Measurements from ENCODE around the gene NDUFA11.

NDUFA11 gene

DNA sequence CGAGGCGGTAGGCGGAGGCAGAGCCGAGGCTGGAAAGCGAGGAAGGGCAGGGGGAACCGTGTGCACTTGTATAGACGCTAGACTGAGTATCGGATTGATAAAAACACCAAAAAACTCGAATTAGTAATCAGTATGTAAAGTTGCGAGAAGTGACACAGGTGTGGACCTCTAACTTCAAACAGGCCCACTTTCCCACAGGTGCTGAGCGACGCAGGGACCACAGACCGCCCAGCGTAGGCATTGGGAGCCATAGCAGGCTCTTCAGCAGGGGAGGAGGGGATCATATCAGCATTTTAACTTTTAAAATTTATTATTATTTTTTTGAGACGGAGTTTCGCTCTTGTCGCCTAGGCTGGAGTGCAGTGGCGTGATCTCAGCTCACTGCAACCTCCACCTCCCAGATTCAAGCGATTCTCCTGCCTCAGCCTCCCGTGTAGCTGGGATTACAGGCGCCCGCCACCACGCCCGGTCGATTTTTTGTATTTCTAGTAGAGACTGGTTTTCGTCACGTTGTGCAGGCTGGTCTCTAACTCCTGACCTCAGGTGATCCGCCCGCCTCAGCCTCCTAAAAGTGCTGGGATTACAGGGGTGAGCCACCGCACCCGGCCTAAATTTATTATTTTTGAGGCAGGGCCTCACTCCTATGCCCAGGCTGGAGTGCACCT, 1.7 kb upstream of the NDUFA11 start:
- DNase-seq: no peak

- peak; percentile 100 for DNase-seq
Observed at GRCh38 chr19:5904352-5905113, 943 bp upstream of the NDUFA11 start, which contains the start of gene VMAC. VMAC (plus strand) TSS chr19:5904872; CDS start chr19:5904891, 19 bp downstream.

DNA sequence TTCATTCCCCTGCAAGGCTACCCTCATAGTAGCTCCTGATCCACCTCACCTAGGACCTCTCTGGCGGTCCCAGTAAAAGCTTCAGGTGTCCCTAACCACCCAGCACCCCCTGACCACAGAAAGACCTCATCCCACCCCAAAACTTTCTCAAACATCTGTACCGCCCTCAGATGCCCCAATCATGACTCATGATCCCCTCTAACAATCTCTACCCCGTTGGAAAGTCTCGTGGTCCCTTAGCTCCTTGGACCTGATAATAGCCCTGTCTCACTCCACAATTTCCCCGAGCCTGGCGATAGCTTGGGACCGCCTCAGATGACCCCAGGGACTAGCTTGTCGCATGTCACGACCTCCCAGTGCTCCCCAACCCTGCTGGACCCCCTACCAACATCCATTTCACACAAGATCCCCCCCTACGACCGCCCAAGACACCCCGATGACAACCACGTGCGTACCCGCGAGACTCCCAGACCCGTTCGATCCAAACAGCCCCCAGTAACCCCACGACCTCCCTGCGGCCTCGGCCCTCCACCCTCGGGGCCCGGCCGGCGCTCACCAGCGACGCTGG, 450 bp downstream of the NDUFA11 start:
- DNase-seq: peak in 1 of 2 donors; percentile 15

DNA sequence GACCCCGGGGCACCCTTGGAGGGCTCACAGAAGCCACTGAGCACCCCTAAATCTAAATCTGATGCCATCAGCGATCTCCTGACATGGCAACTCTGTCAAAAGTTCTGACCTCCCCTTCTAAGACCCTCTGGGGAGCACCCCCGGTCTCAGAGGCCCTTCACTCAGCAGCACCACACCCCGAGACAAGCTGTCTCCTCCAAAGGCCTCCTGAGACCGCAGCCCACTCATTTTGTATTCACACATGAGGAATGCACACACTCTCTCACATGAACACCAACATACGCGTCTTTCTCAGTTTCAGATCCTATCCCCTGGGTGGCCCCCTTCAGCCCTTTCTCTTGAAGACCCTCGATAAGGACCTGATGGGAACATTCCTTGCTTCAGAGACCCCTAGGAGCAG, 2.6 kb downstream of the NDUFA11 start:
- no peak for DNase-seq

- DNase-seq: no peak
Observed at GRCh38 chr19:5899728-5900526, 3.7 kb downstream of the NDUFA11 start.

GRCh38 chr19:5897189-5897969, 6.2 kb downstream of the NDUFA11 start:
- DNase-seq: no peak

DNA sequence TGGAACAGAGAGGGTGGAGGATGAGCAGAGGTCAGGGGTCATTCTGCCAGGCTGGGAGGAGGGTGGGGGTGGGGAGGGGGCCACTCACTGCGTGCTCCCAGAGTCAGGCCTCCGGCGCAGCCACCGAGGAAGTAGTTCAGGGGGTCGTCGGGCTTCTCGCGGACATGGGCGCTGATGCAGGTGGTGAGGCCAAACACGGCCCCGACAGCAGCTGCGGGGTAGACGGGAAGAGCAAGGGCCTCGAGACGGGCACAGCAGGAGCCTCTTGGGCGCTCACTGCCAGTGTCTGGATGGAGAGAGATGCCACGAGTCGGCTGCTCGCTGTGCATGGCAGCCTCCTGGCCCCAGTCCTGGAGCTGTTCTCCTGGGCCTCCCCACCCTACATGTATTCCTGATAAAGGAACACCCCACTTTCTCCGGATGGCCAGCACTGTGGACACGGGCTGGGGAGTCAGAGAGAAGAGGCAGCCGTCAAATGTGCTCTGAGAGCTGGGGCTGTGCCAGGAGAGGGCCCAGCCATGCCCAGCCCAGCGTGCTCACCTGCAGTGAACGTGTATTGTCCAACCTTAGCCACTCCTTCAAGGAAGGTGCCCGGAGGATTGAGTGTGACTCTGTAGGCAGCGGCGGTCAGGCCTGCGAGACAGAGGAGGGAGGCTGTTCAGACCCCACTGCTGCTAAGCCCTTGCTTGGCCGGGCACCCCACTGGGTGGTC, 7.1 kb downstream of the NDUFA11 start:
- no peak for DNase-seq

- DNase-seq: no peak
Observed at GRCh38 chr19:5895890-5896289, 7.7 kb downstream of the NDUFA11 start.

GRCh38 chr19:5895409-5895808, 8.2 kb downstream of the NDUFA11 start:
- DNase-seq: no peak

- no peak for DNase-seq
Observed at GRCh38 chr19:5894704-5895349, 8.8 kb downstream of the NDUFA11 start.

DNA sequence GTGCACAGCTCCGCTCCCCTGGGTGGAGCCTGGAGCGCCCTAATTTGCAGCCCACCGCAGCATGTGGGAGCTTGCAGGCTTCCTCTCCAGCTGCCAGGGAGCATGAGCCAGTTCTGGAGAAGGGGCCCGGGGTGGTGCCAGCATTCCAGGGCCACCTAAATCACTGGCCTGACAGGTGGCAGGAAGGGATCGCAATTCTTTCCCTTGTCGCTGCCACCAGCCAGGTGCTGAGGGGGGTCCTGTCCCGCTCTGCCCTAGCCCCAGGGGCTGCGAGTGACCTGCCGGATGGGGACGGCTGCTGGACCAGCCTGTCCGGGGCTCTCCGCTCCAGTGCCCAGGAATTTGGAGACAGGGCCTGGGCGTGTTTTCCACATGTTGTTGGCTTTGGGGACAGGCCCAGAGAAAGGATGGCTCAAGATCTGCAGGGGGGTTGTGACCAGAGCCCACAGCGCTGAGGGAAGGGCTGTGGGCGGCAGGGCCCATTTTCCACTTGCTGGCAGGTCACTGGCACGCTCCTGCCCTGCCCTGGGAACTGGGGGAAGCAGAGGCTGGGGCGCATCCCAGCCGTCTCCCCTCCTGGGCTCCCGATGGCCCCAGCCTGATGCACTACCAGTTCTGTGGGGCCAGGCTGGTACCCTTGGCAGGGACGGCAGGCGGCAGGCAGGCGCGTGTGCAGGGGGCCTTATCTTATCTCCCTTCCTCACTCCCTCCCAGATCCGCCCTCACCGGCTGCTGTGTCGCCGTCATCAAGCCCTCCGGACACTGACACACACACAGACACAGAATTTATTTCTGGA, 9.5 kb downstream of the NDUFA11 start:
- no peak for DNase-seq

DNA sequence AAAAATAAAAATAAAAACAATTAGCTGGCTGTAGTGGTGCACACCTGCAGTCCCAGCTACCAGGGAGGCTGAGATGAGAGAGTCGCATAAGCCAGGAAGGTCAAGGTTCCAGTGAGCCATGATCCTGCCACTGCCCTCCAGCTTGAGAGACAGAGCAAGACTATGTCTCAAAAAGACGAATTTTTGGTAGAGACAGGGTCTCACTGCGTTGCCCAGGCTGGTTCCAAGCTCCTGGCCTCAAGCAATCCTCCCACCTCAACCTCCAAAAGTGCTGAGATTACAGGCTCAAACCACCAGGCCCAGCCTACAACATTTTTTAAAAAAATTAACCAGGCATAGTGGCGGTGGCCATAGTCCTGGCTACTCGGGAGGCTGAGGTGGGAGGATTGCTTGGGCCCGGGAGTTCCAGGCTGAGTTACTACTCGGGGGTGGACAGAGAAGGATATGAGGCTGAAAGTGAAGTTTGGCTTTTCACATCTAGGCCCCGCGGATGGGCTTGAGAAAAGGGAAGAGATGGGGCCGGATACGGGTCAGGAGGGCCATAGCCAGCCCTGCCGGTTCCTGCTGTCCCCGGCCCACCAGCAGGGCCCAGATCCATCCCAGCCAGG, 10.2 kb downstream of the NDUFA11 start:
- DNase-seq: no peak

- no peak for DNase-seq
Observed at GRCh38 chr19:5892772-5893275, 10.8 kb downstream of the NDUFA11 start.

DNA sequence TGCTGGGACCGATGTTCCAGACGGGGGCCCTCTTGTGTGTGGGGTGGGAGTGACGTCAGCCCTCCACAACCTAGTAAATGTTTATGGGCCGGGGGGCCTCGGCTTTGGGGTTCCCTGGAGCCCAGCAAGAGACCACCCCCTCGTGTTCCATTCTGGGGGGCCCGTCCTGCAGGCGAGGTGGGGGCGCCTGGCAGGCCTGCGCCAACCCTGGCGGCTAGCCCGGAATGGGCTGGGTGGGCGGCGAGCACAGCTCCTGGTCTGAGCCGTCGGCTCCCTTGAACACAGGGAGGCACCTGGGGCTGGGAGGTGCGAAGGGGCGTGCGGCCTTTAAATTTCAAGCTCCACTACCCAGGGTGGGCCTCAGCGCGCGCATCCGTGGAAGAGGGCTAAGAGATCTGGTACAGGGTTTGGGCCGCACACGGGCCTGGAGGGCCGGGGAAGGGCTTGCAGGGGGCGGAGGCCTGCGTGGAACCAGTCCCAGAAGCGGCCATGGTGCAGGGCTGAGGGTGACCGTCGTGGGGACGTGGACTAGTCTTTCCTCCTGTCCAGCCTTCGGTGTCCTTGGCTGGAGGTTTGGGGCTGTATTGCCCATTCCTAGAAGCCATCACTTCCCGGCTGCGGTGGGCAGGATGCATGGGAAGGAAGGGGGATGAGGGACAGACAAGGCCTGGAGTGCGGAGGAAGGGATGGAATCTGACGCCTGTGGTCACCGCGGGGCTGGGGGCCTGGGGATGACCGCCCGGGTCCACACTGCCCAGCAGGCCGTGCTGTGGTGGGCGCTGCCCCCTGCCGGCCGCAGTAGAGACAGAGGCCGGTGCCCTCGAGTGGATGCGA, 11.4 kb downstream of the NDUFA11 start:
- no peak for DNase-seq

GRCh38 chr19:5891572-5891937, 12.0 kb downstream of the NDUFA11 start:
- DNase-seq: no peak

- DNase-seq: no peak
Observed at GRCh38 chr19:5890099-5890498, 13.5 kb downstream of the NDUFA11 start.

DNA sequence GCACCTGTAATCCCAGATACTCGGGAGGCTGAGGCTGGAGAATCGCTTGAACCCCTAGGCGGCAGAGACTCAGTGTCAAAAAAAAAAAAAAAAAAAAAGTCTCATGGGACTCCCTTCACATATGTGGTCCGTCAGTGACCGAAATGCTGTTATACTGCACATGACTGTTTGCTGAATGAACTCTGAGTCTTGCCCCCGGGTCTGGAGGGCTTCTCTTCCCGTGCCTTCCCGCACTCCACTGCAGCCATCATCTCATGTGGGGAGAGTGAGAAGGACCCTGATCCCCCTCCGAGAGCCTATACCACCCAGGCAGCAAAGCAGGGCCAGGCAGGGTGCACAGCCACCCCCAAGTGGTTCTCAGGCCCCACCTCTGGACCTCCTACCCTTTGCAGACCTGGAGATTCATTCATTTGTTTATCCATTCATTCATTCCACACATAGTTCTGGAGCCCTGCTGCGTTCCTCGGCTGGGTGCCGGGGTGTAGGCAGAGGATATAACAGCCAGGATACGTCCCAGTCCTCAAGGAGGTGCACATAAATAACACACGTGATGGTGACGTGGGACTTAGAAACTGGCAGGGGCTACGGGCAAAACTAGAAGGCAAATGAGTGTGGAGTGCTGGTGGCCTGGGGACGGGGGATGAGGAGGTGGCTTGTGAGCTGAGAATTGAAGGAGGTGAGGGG, 14.2 kb downstream of the NDUFA11 start:
- DNase-seq: no peak

All from activated CD4-positive, alpha-beta T cell treated with anti-CD3 and anti-CD28 coated beads for 4 hours (primary cell).